Bronchial epithelial cell (primary cell): Measurements from ENCODE around the gene CBFA2T3. TPM values are rescaled to one million over a fixed set of nuclear protein-coding genes. Genes with fewer than 3 reads are reported as not detected.

Experiments
- DNase-seq: peaks from one replicate; pipeline ENCODE4 v3.0.0-alpha.2; 2010; ENCODE audit warnings: low read depth
- FAIRE-seq: peaks from 2 replicates; lab custom pipeline; 2011; peaks lifted over from hg19 to GRCh38; lab: Jason Lieb, UNC
- H3K27me3 ChIP-seq: 2 replicates; pipeline ENCODE4 v1.5.1; 2011; ENCODE audit warnings: low read length; ENCODE audit not compliant: control insufficient read depth, insufficient read depth
- H3K36me3 ChIP-seq: 2 replicates; pipeline ENCODE4 v1.5.1; 2011; ENCODE audit warnings: low read length; ENCODE audit not compliant: control insufficient read depth, insufficient read depth
- H3K4me3 ChIP-seq: 2 replicates; pipeline ENCODE4 v1.5.1; 2011; ENCODE audit warnings: mild to moderate bottlenecking, low read depth, low read length, control low read depth
- CTCF ChIP-seq: IDR thresholded peaks from 2 replicates; pipeline ENCODE4 v1.5.1; 2011; ENCODE audit warnings: mild to moderate bottlenecking, moderate library complexity, low read length, control low read depth, inconsistent platforms; ENCODE audit not compliant: insufficient read depth, severe bottlenecking
- total RNA-seq: library from RNA; depleted of rRNA; stranded (reverse); fragments of >200 nt; gene quantifications from 2 replicates; pipeline ENCODE4 v1.2.1, GENCODE V29; 2014

The CBFA2T3 gene
- total RNA-seq, 1 donor from 2014 or later, result 0.26 TPM

GRCh38 chr16:88993946-88994600 is 17.1 kb upstream of the CBFA2T3 start:
- Histone ChIP-seq H3K36me3 (no peaks in the 10 kb centered on the region), H3K27me3 (peaks cover 2% of the 10 kb centered on the region), H3K4me3 (no peak overlapping the region)
- DNase-seq, result no peak
- FAIRE-seq, result no peak
- no peak for TF ChIP-seq CTCF

- Histone ChIP-seq H3K4me3 (no peak overlapping the region), H3K27me3 (peaks cover 2% of the 10 kb centered on the region), H3K36me3 (no peaks in the 10 kb centered on the region)
- no peak for FAIRE-seq
- DNase-seq, result no peak
- no peak for TF ChIP-seq CTCF
Measured at GRCh38 chr16:88993166-88993761, 16.3 kb upstream of the CBFA2T3 start.

GRCh38 chr16:88992351-88993165 is 15.6 kb upstream of the CBFA2T3 start:
- DNase-seq (no peak), FAIRE-seq (no peak)
- no peak overlapping the region for H3K4me3 ChIP-seq
- no peaks in the 10 kb centered on the region for H3K36me3 ChIP-seq
- peaks cover 2% of the 10 kb centered on the region for H3K27me3 ChIP-seq
- no peak for TF ChIP-seq CTCF

GRCh38 chr16:88991813-88992350 is 14.9 kb upstream of the CBFA2T3 start:
- no peak for FAIRE-seq
- H3K4me3 ChIP-seq, result no peak overlapping the region
- no peak for DNase-seq
- H3K36me3 ChIP-seq, result no peaks in the 10 kb centered on the region
- TF ChIP-seq CTCF, result no peak
- peaks cover 2% of the 10 kb centered on the region for H3K27me3 ChIP-seq

- DNase-seq, result no peak
- FAIRE-seq, result no peak
- no peak for TF ChIP-seq CTCF
- no peaks in the 10 kb centered on the region for H3K36me3 ChIP-seq
- H3K27me3 ChIP-seq, result peaks cover 2% of the 10 kb centered on the region
- no peak overlapping the region for H3K4me3 ChIP-seq
Measured at GRCh38 chr16:88989852-88990547, 13.0 kb upstream of the CBFA2T3 start.
